MM.1S (cell line): ENCODE measurements around the gene ZNF823.

Experiments used
- EZH2phosphoT487 ChIP-seq: fragments of 300-600 bp; sonication (generic); IDR thresholded peaks from 2 replicates; pipeline ENCODE4 v1.6.1; 2018; ENCODE audit warnings: antibody characterized with exemption, low read length
- TF ChIP-seq, protein P1 (sequence below): fragments of 300-600 bp; sonication (generic); IDR thresholded peaks from 2 replicates; pipeline ENCODE4 v1.5.1; 2016; ENCODE audit warnings: antibody characterized with exemption, low read length, mixed read lengths

DNA sequence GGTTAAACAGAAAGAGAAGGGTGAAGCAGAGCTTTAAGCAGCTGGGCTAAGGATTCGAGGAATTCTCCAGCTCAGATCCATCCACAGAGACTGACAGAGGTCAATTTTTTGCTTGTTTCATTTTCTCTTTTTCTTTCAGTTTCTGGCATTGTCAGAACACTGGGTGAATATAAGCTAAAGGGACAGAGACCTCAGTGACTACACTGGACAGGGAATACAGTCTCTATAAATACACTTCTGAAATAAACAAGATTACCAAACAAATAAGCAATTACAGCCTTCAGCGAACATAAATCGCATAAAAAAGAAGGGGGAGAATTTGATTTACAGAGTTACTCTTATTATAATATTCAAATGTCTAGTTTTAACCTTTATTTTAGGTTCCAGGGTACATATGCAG is 24.4 kb upstream of the ZNF823 start:
- TF ChIP-seq, protein P1, sequence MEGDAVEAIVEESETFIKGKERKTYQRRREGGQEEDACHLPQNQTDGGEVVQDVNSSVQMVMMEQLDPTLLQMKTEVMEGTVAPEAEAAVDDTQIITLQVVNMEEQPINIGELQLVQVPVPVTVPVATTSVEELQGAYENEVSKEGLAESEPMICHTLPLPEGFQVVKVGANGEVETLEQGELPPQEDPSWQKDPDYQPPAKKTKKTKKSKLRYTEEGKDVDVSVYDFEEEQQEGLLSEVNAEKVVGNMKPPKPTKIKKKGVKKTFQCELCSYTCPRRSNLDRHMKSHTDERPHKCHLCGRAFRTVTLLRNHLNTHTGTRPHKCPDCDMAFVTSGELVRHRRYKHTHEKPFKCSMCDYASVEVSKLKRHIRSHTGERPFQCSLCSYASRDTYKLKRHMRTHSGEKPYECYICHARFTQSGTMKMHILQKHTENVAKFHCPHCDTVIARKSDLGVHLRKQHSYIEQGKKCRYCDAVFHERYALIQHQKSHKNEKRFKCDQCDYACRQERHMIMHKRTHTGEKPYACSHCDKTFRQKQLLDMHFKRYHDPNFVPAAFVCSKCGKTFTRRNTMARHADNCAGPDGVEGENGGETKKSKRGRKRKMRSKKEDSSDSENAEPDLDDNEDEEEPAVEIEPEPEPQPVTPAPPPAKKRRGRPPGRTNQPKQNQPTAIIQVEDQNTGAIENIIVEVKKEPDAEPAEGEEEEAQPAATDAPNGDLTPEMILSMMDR: no peak
- TF ChIP-seq EZH2phosphoT487: no peak
